ENCODE results near the gene PCSK5. TPM values are rescaled to one million over a fixed set of nuclear protein-coding genes. Genes with fewer than 3 reads are reported as not detected.

Gene PCSK5
- total and polyA plus RNA-seq, 10 donors = 0.28 to 8.1 (median 5.5) TPM

- Histone ChIP-seq H3K4me1 (no peaks in the 10 kb centered on the region), H3K27me3 (replicated peaks in 1 of 7) (no peaks in the 10 kb centered on the region), H3K36me3 (no peaks in the 10 kb centered on the region), H3K27ac (no peak overlapping the region), H3K9me3 (no peaks in the 10 kb centered on the region), H3K4me3 (no peak overlapping the region)
- 90 to 97% (median 93%) methylated on average over 4 of the region's 4 CpGs for WGBS, 5 donors
- DNase-seq = no peak
- intact Hi-C loops (cut with DNase I; ENCODE audit: low total_unique reads) = no loop called here
- TF ChIP-seq CTCF (IDR thresholded peaks at IDR 0.05 in 8 of 11, conservative IDR thresholded peaks at IDR 0.05 in 3 of 11) (no peak), POLR2A (IDR thresholded peaks at IDR 0.05) (no peak), POLR2AphosphoS5 (IDR thresholded peaks at IDR 0.05) (no peak)
These were observed 20.3 kb downstream of the PCSK5 start for GRCh38 chr9:75910731-75911130.

GRCh38 chr9:75911390-75911789 lies 20.9 kb downstream of the PCSK5 start:
- no peak for TF ChIP-seq POLR2AphosphoS5 (IDR thresholded peaks at IDR 0.05)
- no peak for TF ChIP-seq CTCF (IDR thresholded peaks at IDR 0.05 in 8 of 11, conservative IDR thresholded peaks at IDR 0.05 in 3 of 11)
- TF ChIP-seq POLR2A (IDR thresholded peaks at IDR 0.05) = no peak
- intact Hi-C loops (cut with DNase I; ENCODE audit: low total_unique reads) = no loop called here
- Histone ChIP-seq H3K9me3 (no peaks in the 10 kb centered on the region), H3K4me1 (no peaks in the 10 kb centered on the region), H3K27ac (no peak overlapping the region), H3K4me3 (no peak overlapping the region), H3K27me3 (replicated peaks in 1 of 7) (no peaks in the 10 kb centered on the region), H3K36me3 (no peaks in the 10 kb centered on the region)
- no peak for DNase-seq
- WGBS, 5 donors = 81 to 90% (median 86%) methylated on average over 3 of the region's 3 CpGs

- Histone ChIP-seq H3K36me3 (no peaks in the 10 kb centered on the region), H3K4me3 (no peak overlapping the region), H3K4me1 (no peaks in the 10 kb centered on the region), H3K27ac (no peak overlapping the region), H3K27me3 (replicated peaks in 1 of 7) (no peaks in the 10 kb centered on the region), H3K9me3 (no peaks in the 10 kb centered on the region)
- TF ChIP-seq POLR2AphosphoS5 (IDR thresholded peaks at IDR 0.05) (no peak), POLR2A (IDR thresholded peaks at IDR 0.05) (no peak)
- 91 to 99% (median 96%) methylated on average over 3 of the region's 3 CpGs for WGBS, 5 donors
- intact Hi-C loops (cut with DNase I; ENCODE audit: low total_unique reads) = no loop called here
- DNase-seq = no peak
These were observed 22.5 kb downstream of the PCSK5 start for GRCh38 chr9:75912951-75913350.

GRCh38 chr9:75914002-75914401 lies 23.5 kb downstream of the PCSK5 start:
- Histone ChIP-seq H3K27ac (no peak overlapping the region), H3K27me3 (replicated peaks in 1 of 7) (no peaks in the 10 kb centered on the region), H3K4me1 (no peaks in the 10 kb centered on the region), H3K36me3 (no peaks in the 10 kb centered on the region), H3K9me3 (no peaks in the 10 kb centered on the region), H3K4me3 (no peak overlapping the region)
- no peak for DNase-seq
- WGBS, 5 donors = 81 to 91% (median 86%) methylated on average over 4 of the region's 4 CpGs
- intact Hi-C loops (cut with DNase I; ENCODE audit: low total_unique reads) = no loop called here
- no peak for TF ChIP-seq CTCF (IDR thresholded peaks at IDR 0.05 in 8 of 11, conservative IDR thresholded peaks at IDR 0.05 in 3 of 11)
- TF ChIP-seq POLR2A (IDR thresholded peaks at IDR 0.05) = no peak
- TF ChIP-seq POLR2AphosphoS5 (IDR thresholded peaks at IDR 0.05) = no peak

GRCh38 chr9:75914883-75915452 lies 24.5 kb downstream of the PCSK5 start:
- Histone ChIP-seq H3K27me3 (replicated peaks in 1 of 7) (no peaks in the 10 kb centered on the region), H3K4me1 (no peaks in the 10 kb centered on the region), H3K27ac (no peak overlapping the region), H3K36me3 (no peaks in the 10 kb centered on the region), H3K4me3 (no peak overlapping the region), H3K9me3 (no peaks in the 10 kb centered on the region)
- DNase-seq = no peak
- intact Hi-C loops (cut with DNase I; ENCODE audit: low total_unique reads) = no loop called here
- no peak for TF ChIP-seq POLR2A (IDR thresholded peaks at IDR 0.05)
- no peak for TF ChIP-seq POLR2AphosphoS5 (IDR thresholded peaks at IDR 0.05)
- no peak for TF ChIP-seq CTCF (IDR thresholded peaks at IDR 0.05 in 8 of 11, conservative IDR thresholded peaks at IDR 0.05 in 3 of 11)
- 72 to 94% (median 84%) methylated on average over 4 of the region's 4 CpGs for WGBS, 5 donors
